Fibroblast of the aortic adventitia (primary cell): ENCODE results near the gene ABR. TPM values are rescaled to one million over a fixed set of nuclear protein-coding genes. Genes with fewer than 3 reads are reported as not detected.

Source experiments
- DNase-seq: peaks from one replicate; pipeline ENCODE4 v3.0.0-alpha.2; 2010; ENCODE audit warnings: low read depth
- H3K4me3 ChIP-seq: 2 replicates; pipeline ENCODE4 v1.5.1; 2011; ENCODE audit warnings: low read depth, mild to moderate bottlenecking, control low read depth, low read length, moderate library complexity
- CTCF ChIP-seq: IDR thresholded peaks from 2 replicates; pipeline ENCODE4 v1.5.1; 2011; ENCODE audit warnings: mild to moderate bottlenecking, low read length, control low read depth, inconsistent platforms; ENCODE audit not compliant: insufficient read depth
- total RNA-seq: library from RNA; depleted of rRNA; stranded (reverse); fragments of >200 nt; gene quantifications from 2 replicates; pipeline ENCODE4 v1.2.3, GENCODE V29; 2012; ENCODE audit warnings: low replicate concordance

Gene ABR
- total RNA-seq, 1 donor: 76.8 TPM

DNA sequence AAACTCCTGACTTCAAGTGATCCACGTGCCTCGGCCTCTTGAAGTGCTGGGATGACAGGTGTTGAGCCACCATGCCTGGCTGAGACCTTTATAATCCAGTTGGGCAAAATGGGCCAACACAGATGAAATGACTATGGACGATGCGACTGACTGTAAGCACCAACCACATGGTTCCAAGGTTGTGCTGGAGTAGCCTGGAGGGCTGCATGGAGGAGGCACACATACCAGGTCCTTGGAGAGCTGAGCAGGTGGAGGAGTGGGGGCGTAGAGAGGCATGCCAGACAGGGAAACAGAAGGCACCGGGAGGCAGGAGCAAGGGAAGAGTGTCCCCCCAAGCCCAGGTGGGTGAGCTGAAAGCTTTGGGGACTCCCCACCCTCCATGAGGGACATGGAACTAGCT lies 85.2 kb downstream of the ABR start:
- no peak for TF ChIP-seq CTCF
- no peak for DNase-seq
- H3K4me3 ChIP-seq: no peak overlapping the region

DNA sequence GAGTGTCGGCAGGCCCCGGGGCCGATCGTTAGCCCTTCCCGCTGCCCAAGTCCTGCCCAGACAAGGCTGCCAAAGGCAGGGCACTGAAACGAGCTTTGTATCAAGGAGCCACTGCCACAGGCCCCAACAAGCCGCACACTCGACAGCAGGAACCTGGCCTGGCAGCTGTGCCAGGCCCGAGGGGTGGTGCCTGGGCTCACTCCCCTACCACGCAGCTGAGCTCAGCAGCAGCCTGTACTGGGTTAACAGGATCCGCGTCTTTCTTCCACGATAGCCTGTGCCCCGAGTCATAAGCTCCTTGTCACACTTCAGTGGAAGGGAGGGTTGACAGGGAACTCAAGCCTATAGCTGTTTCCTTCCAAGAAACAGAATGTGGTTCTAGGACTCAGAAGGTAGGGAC lies 87.9 kb downstream of the ABR start:
- no peak for TF ChIP-seq CTCF
- no peak overlapping the region for H3K4me3 ChIP-seq
- no peak for DNase-seq

- DNase-seq: no peak
- no peak for TF ChIP-seq CTCF
Observed at GRCh38 chr17:1091190-1091534, 88.6 kb downstream of the ABR start.

DNA sequence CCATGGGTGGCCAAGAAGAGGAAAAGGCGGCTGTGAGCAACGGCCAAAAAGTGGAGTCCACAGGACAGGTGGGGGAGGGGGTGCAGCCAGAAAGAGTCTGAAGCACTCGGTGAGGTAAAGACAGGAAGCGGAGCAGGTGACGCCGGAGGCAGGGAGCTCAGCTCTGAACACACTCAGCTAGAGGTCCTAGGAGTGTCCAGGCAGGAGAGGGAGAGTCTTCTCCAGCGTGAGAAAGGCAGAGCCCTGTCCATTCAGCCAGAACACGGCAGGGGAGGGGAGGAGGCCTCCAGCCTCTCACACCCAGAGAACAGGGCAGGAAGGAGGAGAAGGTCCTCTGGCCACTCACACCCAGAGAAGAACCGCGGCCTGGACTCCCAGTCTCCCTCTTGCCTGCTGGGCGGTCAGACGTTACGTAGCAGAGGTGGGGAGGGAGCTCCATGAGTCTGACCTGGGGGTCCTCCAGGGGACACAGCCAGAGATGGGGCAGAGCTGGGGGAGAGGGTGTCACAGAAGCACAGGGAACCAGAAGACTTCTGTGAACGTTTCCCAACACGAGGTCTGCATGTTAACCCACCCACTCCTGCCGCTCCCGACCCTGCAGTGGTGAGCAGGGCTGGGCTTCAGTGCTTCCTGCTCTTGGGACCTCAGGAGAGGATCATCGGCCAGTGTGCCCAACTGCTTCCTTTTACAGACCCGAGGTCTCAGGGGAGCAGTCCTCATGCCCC lies 89.2 kb downstream of the ABR start:
- H3K4me3 ChIP-seq: no peak overlapping the region
- TF ChIP-seq CTCF: no peak
- DNase-seq: no peak

More at GRCh38 chr17:1091190-1091534, 88.6 kb downstream of the ABR start:
- no peak overlapping the region for H3K4me3 ChIP-seq

DNA sequence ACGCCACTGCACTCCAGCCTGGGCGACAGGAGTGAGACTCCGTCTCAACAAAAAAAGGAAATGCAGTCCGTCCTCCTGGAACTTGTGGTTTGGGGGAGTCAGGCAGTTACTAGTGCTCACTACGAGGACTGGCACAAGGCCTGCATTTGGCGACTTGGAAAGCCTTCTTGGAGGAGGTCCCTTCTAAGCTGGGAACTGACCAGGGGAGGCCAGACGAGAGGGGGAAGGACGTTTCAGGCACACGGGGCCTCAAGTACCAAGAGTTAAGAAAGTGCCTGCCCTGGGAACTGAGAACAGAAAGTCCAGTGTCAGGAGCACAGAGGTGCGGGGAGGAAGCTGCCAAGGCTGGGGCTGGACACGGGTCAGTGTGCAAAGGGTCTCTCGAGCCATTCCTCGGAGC lies 89.9 kb downstream of the ABR start:
- no peak overlapping the region for H3K4me3 ChIP-seq
- TF ChIP-seq CTCF: no peak
- no peak for DNase-seq

GRCh38 chr17:1087381-1088241 lies 92.2 kb downstream of the ABR start:
- peak; percentile 29 for DNase-seq
- no peak for TF ChIP-seq CTCF
- H3K4me3 ChIP-seq: no peak overlapping the region
